Hepatocyte (in vitro differentiated cells): Measurements from ENCODE around the gene GALNT4. TPM values are rescaled to one million over a fixed set of nuclear protein-coding genes. Genes with fewer than 3 reads are reported as not detected.

Experiments
- DNase-seq: peaks from one replicate; pipeline ENCODE4 v3.0.0-alpha.2; 2016; ENCODE audit warnings: low spot score
- H2AFZ ChIP-seq: fragments of 200-600 bp; sonication (generic); 2 replicates; pipeline ENCODE4 v1.6.0; 2016; ENCODE audit warnings: antibody characterized with exemption, mild to moderate bottlenecking
- H3K27ac ChIP-seq: fragments of 200-600 bp; sonication (generic); 2 replicates; pipeline ENCODE4 v1.5.1; 2016; ENCODE audit warnings: mild to moderate bottlenecking
- H3K27me3 ChIP-seq: fragments of 200-600 bp; sonication (generic); 2 replicates; pipeline ENCODE4 v1.6.1; 2016
- H3K36me3 ChIP-seq: fragments of 200-600 bp; sonication (generic); replicated peaks from 2 replicates; pipeline ENCODE4 v1.5.1; 2016; ENCODE audit warnings: low read depth; ENCODE audit not compliant: insufficient read depth
- H3K4me1 ChIP-seq: fragments of 200-600 bp; sonication (generic); 2 replicates; pipeline ENCODE4 v1.5.1; 2016; ENCODE audit warnings: mild to moderate bottlenecking, moderate library complexity; ENCODE audit not compliant: insufficient read depth
- H3K4me2 ChIP-seq: fragments of 200-600 bp; sonication (generic); 2 replicates; pipeline ENCODE4 v1.6.0; 2016
- H3K4me3 ChIP-seq: fragments of 200-600 bp; sonication (generic); 2 replicates; pipeline ENCODE4 v1.5.1; 2016; ENCODE audit warnings: mild to moderate bottlenecking
- H3K79me2 ChIP-seq: fragments of 200-600 bp; sonication (generic); 2 replicates; pipeline ENCODE4 v1.6.0; 2017; ENCODE audit warnings: mild to moderate bottlenecking
- H3K9me2 ChIP-seq: fragments of 200-600 bp; sonication (generic); replicated peaks from 2 replicates; pipeline ENCODE4 v1.6.0; 2017; ENCODE audit warnings: mild to moderate bottlenecking; ENCODE audit not compliant: insufficient read depth
- H3K9me3 ChIP-seq: fragments of 200-600 bp; sonication (generic); 2 replicates; pipeline ENCODE4 v1.5.1; 2016; ENCODE audit warnings: low read depth, mild to moderate bottlenecking
- H4K20me1 ChIP-seq: fragments of 200-600 bp; sonication (generic); 2 replicates; pipeline ENCODE4 v1.6.0; 2016; ENCODE audit warnings: mild to moderate bottlenecking; ENCODE audit not compliant: insufficient read depth, poor library complexity, severe bottlenecking
- CTCF ChIP-seq: fragments of 200-600 bp; sonication (generic); IDR thresholded peaks from 2 replicates; pipeline ENCODE4 v1.5.1; 2016; ENCODE audit warnings: antibody characterized with exemption, mild to moderate bottlenecking; ENCODE audit not compliant: poor library complexity
- EZH2 ChIP-seq: fragments of 200-600 bp; sonication (generic); IDR thresholded peaks from 2 replicates; pipeline ENCODE4 v1.6.1; 2016; ENCODE audit warnings: antibody characterized with exemption, mild to moderate bottlenecking, borderline replicate concordance
- EZH2phosphoT487 ChIP-seq: fragments of 200-600 bp; sonication (generic); IDR thresholded peaks from one replicate; pipeline ENCODE4 v1.6.1; 2018; ENCODE audit warnings: antibody characterized with exemption, mild to moderate bottlenecking, low read depth, moderate library complexity; ENCODE audit not compliant: unreplicated experiment, severe bottlenecking
- WGBS: methylation state at CpG from one replicate; pipeline ENCODE4 v1.1.6; 2016; ENCODE audit warnings: low lambda C conversion rate; ENCODE audit errors: missing lambda C conversion rate; 5-methylcytosine and 5-hydroxymethylcytosine counted together
- polyA plus RNA-seq: library from polyadenylated mRNA; unstranded; fragments of >200 nt; fragmentation: Nextera tagmentation; extraction: Ambion mirVana; gene quantifications from 2 replicates; pipeline ENCODE4 v1.2.1, GENCODE V29; 2016
- total RNA-seq: library from RNA; depleted of rRNA; stranded (reverse); fragments of >200 nt; gene quantifications from 2 replicates; pipeline ENCODE4 v1.2.3, GENCODE V29; 2014

GALNT4 gene
- total and polyA plus RNA-seq, 2 experiments from 2014 or later = 4.6 to 19.2 TPM

- Histone ChIP-seq H3K4me2 (no peak overlapping the region), H3K4me1 (no peaks in the 10 kb centered on the region), H3K79me2 (no peaks in the 10 kb centered on the region), H4K20me1 (no peaks in the 10 kb centered on the region), H3K27ac (no peak overlapping the region), H3K4me3 (no peak overlapping the region), H2AFZ (no peak overlapping the region), H3K9me3 (no peaks in the 10 kb centered on the region), H3K36me3 (no peaks in the 10 kb centered on the region), H3K9me2 (no peaks in the 10 kb centered on the region), H3K27me3 (no peaks in the 10 kb centered on the region)
- no peak for DNase-seq
- TF ChIP-seq CTCF (no peak), EZH2 (no peak), EZH2phosphoT487 (no peak)
- WGBS = 82% methylated on average over 2 of the region's 2 CpGs
These were observed 43.2 kb downstream of the GALNT4 start for GRCh38 chr12:89481213-89481914.

GRCh38 chr12:89479982-89480381 is 44.6 kb downstream of the GALNT4 start:
- Histone ChIP-seq H3K4me1 (no peaks in the 10 kb centered on the region), H3K79me2 (no peaks in the 10 kb centered on the region), H3K27ac (no peak overlapping the region), H3K9me2 (no peaks in the 10 kb centered on the region), H2AFZ (no peak overlapping the region), H3K4me2 (no peak overlapping the region), H3K36me3 (no peaks in the 10 kb centered on the region), H4K20me1 (no peaks in the 10 kb centered on the region), H3K27me3 (no peaks in the 10 kb centered on the region), H3K4me3 (no peak overlapping the region), H3K9me3 (no peaks in the 10 kb centered on the region)
- 92% methylated on average over 3 of the region's 3 CpGs for WGBS
- no peak for TF ChIP-seq EZH2
- no peak for TF ChIP-seq EZH2phosphoT487
- no peak for TF ChIP-seq CTCF
- DNase-seq = no peak

- no peaks in the 10 kb centered on the region for H3K79me2 ChIP-seq
- DNase-seq = no peak
- TF ChIP-seq EZH2phosphoT487 (no peak), CTCF (no peak), EZH2 (no peak)
These were observed 46.8 kb downstream of the GALNT4 start for GRCh38 chr12:89477633-89478279.

More at GRCh38 chr12:89477633-89478279, 46.8 kb downstream of the GALNT4 start:
- no peaks in the 10 kb centered on the region for H3K27me3 ChIP-seq
- H4K20me1 ChIP-seq = no peaks in the 10 kb centered on the region
- H2AFZ ChIP-seq = no peak overlapping the region
- WGBS = 91% methylated on average over 8 of the region's 8 CpGs
- no peaks in the 10 kb centered on the region for H3K36me3 ChIP-seq
- H3K4me3 ChIP-seq = no peak overlapping the region
- no peak overlapping the region for H3K27ac ChIP-seq
- no peaks in the 10 kb centered on the region for H3K9me3 ChIP-seq
- no peaks in the 10 kb centered on the region for H3K9me2 ChIP-seq
- no peak overlapping the region for H3K4me2 ChIP-seq
- H3K4me1 ChIP-seq = no peaks in the 10 kb centered on the region
